Bronchial epithelial cell (primary cell): Measurements from ENCODE around the gene RNF220. TPM values are rescaled to one million over a fixed set of nuclear protein-coding genes. Genes with fewer than 3 reads are reported as not detected.

Source experiments
- DNase-seq: peaks from one replicate; pipeline ENCODE4 v3.0.0-alpha.2; 2010; ENCODE audit warnings: low read depth
- FAIRE-seq: peaks from 2 replicates; lab custom pipeline; 2011; peaks lifted over from hg19 to GRCh38; lab: Jason Lieb, UNC
- H3K27me3 ChIP-seq: 2 replicates; pipeline ENCODE4 v1.5.1; 2011; ENCODE audit warnings: low read length; ENCODE audit not compliant: control insufficient read depth, insufficient read depth
- H3K36me3 ChIP-seq: 2 replicates; pipeline ENCODE4 v1.5.1; 2011; ENCODE audit warnings: low read length; ENCODE audit not compliant: control insufficient read depth, insufficient read depth
- H3K4me3 ChIP-seq: 2 replicates; pipeline ENCODE4 v1.5.1; 2011; ENCODE audit warnings: mild to moderate bottlenecking, low read depth, low read length, control low read depth
- CTCF ChIP-seq: IDR thresholded peaks from 2 replicates; pipeline ENCODE4 v1.5.1; 2011; ENCODE audit warnings: mild to moderate bottlenecking, moderate library complexity, low read length, control low read depth, inconsistent platforms; ENCODE audit not compliant: insufficient read depth, severe bottlenecking
- total RNA-seq: library from RNA; depleted of rRNA; stranded (reverse); fragments of >200 nt; gene quantifications from 2 replicates; pipeline ENCODE4 v1.2.1, GENCODE V29; 2014

RNF220 gene
- total RNA-seq, 1 donor from 2014 or later: 94.5 TPM

GRCh38 chr1:44605914-44606615 lies 201.0 kb downstream of the RNF220 start:
- FAIRE-seq (peak; percentile 36), DNase-seq (peak; percentile 21)
- peaks cover 7% of the 10 kb centered on the region for H3K27me3 ChIP-seq

GRCh38 chr1:44606701-44607281 lies 201.7 kb downstream of the RNF220 start:
- DNase-seq: no peak
- H3K27me3 ChIP-seq: peaks cover 5% of the 10 kb centered on the region
- FAIRE-seq: no peak
- no peaks in the 10 kb centered on the region for H3K36me3 ChIP-seq
- no peak for TF ChIP-seq CTCF
- no peak overlapping the region for H3K4me3 ChIP-seq

More at GRCh38 chr1:44605914-44606615, 201.0 kb downstream of the RNF220 start:
- Histone ChIP-seq H3K4me3 (no peak overlapping the region), H3K36me3 (no peaks in the 10 kb centered on the region)
- no peak for TF ChIP-seq CTCF

- no peak for FAIRE-seq
- peak; percentile 6 for TF ChIP-seq CTCF
Measured at GRCh38 chr1:44608141-44608540, 203.1 kb downstream of the RNF220 start.

GRCh38 chr1:44609412-44609767 lies 204.3 kb downstream of the RNF220 start:
- peak; percentile 59 for TF ChIP-seq CTCF
- Histone ChIP-seq H3K27me3 (peaks cover 2% of the 10 kb centered on the region), H3K4me3 (no peak overlapping the region), H3K36me3 (no peaks in the 10 kb centered on the region)
- FAIRE-seq (peak; percentile 47), DNase-seq (peak; percentile 28)

More at GRCh38 chr1:44608141-44608540, 203.1 kb downstream of the RNF220 start:
- peaks cover 2% of the 10 kb centered on the region for H3K27me3 ChIP-seq
- peak; percentile 16 for DNase-seq
- no peaks in the 10 kb centered on the region for H3K36me3 ChIP-seq
- H3K4me3 ChIP-seq: no peak overlapping the region

- no peak for TF ChIP-seq CTCF
- H3K27me3 ChIP-seq: peaks cover 2% of the 10 kb centered on the region
- FAIRE-seq (no peak), DNase-seq (no peak)
- H3K36me3 ChIP-seq: no peaks in the 10 kb centered on the region
- H3K4me3 ChIP-seq: no peak overlapping the region
Measured at GRCh38 chr1:44609768-44610526, 204.9 kb downstream of the RNF220 start.
